A673 (cell line): ENCODE results near the gene MKX.

Source experiments
- EZH2 ChIP-seq: fragments of 200-600 bp; sonication (generic); IDR thresholded peaks from 2 replicates; pipeline ENCODE4 v1.6.1; 2017; ENCODE audit warnings: borderline replicate concordance, low read depth, mild to moderate bottlenecking, mixed read lengths, antibody characterized with exemption, low read length; ENCODE audit not compliant: poor library complexity, severe bottlenecking
- TF ChIP-seq, protein P1 (sequence below): fragments of 300-800, 200-600 bp; sonication (generic); conservative IDR thresholded peaks from 2 replicates; pipeline ENCODE4 v1.5.1; 2017; ENCODE audit warnings: low read depth, mild to moderate bottlenecking, antibody characterized with exemption, low read length, moderate library complexity, mixed read lengths

GRCh38 chr10:27680691-27681605, 64.7 kb downstream of the MKX start:
- no peak for TF ChIP-seq EZH2
- TF ChIP-seq, protein P1, sequence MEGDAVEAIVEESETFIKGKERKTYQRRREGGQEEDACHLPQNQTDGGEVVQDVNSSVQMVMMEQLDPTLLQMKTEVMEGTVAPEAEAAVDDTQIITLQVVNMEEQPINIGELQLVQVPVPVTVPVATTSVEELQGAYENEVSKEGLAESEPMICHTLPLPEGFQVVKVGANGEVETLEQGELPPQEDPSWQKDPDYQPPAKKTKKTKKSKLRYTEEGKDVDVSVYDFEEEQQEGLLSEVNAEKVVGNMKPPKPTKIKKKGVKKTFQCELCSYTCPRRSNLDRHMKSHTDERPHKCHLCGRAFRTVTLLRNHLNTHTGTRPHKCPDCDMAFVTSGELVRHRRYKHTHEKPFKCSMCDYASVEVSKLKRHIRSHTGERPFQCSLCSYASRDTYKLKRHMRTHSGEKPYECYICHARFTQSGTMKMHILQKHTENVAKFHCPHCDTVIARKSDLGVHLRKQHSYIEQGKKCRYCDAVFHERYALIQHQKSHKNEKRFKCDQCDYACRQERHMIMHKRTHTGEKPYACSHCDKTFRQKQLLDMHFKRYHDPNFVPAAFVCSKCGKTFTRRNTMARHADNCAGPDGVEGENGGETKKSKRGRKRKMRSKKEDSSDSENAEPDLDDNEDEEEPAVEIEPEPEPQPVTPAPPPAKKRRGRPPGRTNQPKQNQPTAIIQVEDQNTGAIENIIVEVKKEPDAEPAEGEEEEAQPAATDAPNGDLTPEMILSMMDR, result no peak
